H9 (cell line): ENCODE measurements around the gene KRT71. TPM values are rescaled to one million over a fixed set of nuclear protein-coding genes. Genes with fewer than 3 reads are reported as not detected.
A peak's percentile ranks its signal among the peaks of the same experiment; 100 is the strongest.

Experiments used
- DNase-seq: peaks from one replicate; pipeline ENCODE4 v3.0.0-alpha.2; 2017
- H2AFZ ChIP-seq: one replicate; pipeline ENCODE4 v1.6.1; 2013; ENCODE audit warnings: mild to moderate bottlenecking, low read length, control low read depth, moderate library complexity
- H2AK5ac ChIP-seq: 2 replicates; pipeline ENCODE4 v1.6.1; 2013; ENCODE audit warnings: low read length, control low read depth, mixed read lengths; ENCODE audit not compliant: insufficient read length
- H2BK120ac ChIP-seq: one replicate; pipeline ENCODE4 v1.6.1; 2013; ENCODE audit warnings: low read depth, mild to moderate bottlenecking, low read length, control low read depth, inconsistent platforms; ENCODE audit not compliant: poor library complexity, severe bottlenecking
- H2BK12ac ChIP-seq: 2 replicates; pipeline ENCODE4 v1.6.1; 2013; ENCODE audit warnings: low read length, control low read depth, mixed read lengths, low read depth; ENCODE audit not compliant: insufficient read length
- H2BK15ac ChIP-seq: 2 replicates; pipeline ENCODE4 v1.6.1; 2013; ENCODE audit warnings: low read depth, low read length, control low read depth
- H2BK20ac ChIP-seq: one replicate; pipeline ENCODE4 v1.6.1; 2013; ENCODE audit warnings: low read depth, mild to moderate bottlenecking, low read length, control low read depth, inconsistent platforms; ENCODE audit not compliant: poor library complexity, severe bottlenecking
- H2BK5ac ChIP-seq: 2 replicates; pipeline ENCODE4 v1.6.1; 2013; ENCODE audit warnings: low read length, control low read depth, mixed read lengths; ENCODE audit not compliant: insufficient read length
- H3K14ac ChIP-seq: 2 replicates; pipeline ENCODE4 v1.6.1; 2013; ENCODE audit warnings: low read length, control low read depth; ENCODE audit not compliant: insufficient read depth
- H3K18ac ChIP-seq: 2 replicates; pipeline ENCODE4 v1.6.1; 2013; ENCODE audit warnings: low read depth, mild to moderate bottlenecking, mixed read lengths, low read length, control low read depth; ENCODE audit not compliant: insufficient read length
- H3K23ac ChIP-seq: 2 replicates; pipeline ENCODE4 v1.6.1; 2013; ENCODE audit warnings: low read length, control low read depth, mixed read lengths, low read depth; ENCODE audit not compliant: insufficient read length
- H3K23me2 ChIP-seq: 2 replicates; pipeline ENCODE4 v1.6.1; 2013; ENCODE audit warnings: low read depth, mild to moderate bottlenecking, mixed read lengths, low read length, control low read depth; ENCODE audit not compliant: insufficient read length, poor library complexity, severe bottlenecking
- H3K27ac ChIP-seq: 2 replicates; pipeline ENCODE4 v1.5.1; 2013; ENCODE audit warnings: low read length, control low read depth, mixed read lengths, low read depth; ENCODE audit not compliant: insufficient read length
- H3K27me3 ChIP-seq: 2 replicates; pipeline ENCODE4 v1.6.1; 2013; ENCODE audit warnings: low read length, control low read depth, inconsistent platforms; ENCODE audit not compliant: insufficient read depth
- H3K4ac ChIP-seq: 2 replicates; pipeline ENCODE4 v1.6.1; 2013; ENCODE audit warnings: low read depth, mild to moderate bottlenecking, control low read depth, inconsistent platforms, low read length, moderate library complexity
- H3K4me1 ChIP-seq: 2 replicates; pipeline ENCODE4 v1.6.1; 2013; ENCODE audit warnings: low read length, control low read depth, inconsistent platforms; ENCODE audit not compliant: insufficient read depth
- H3K4me2 ChIP-seq: 2 replicates; pipeline ENCODE4 v1.6.1; 2013; ENCODE audit warnings: low read length, control low read depth, mixed read lengths; ENCODE audit not compliant: insufficient read length, insufficient read depth
- H3K56ac ChIP-seq: 2 replicates; pipeline ENCODE4 v1.6.1; 2013; ENCODE audit warnings: low read depth, mild to moderate bottlenecking, mixed read lengths, low read length, control low read depth; ENCODE audit not compliant: insufficient read length
- H3K79me1 ChIP-seq: 2 replicates; pipeline ENCODE4 v1.6.1; 2013; ENCODE audit warnings: low read depth, mild to moderate bottlenecking, moderate library complexity, low read length, control low read depth, inconsistent platforms; ENCODE audit not compliant: insufficient read depth, poor library complexity, severe bottlenecking
- H3K79me2 ChIP-seq: 2 replicates; pipeline ENCODE4 v1.6.1; 2013; ENCODE audit warnings: low read length, control low read depth, inconsistent platforms; ENCODE audit not compliant: insufficient read depth
- H3K9ac ChIP-seq: 2 replicates; pipeline ENCODE4 v1.6.1; 2013; ENCODE audit warnings: low read length, control low read depth, mixed read lengths; ENCODE audit not compliant: insufficient read length; ENCODE audit errors: extremely low read depth
- H3K9me3 ChIP-seq: one replicate; pipeline ENCODE4 v1.6.1; 2013; ENCODE audit warnings: low read depth, low read length, inconsistent platforms; ENCODE audit not compliant: control insufficient read depth
- H3T11ph ChIP-seq: one replicate; pipeline ENCODE4 v1.6.1; 2013; ENCODE audit warnings: mild to moderate bottlenecking, low read length, control low read depth, inconsistent platforms
- H4K20me1 ChIP-seq: one replicate; pipeline ENCODE4 v1.6.1; 2013; ENCODE audit not compliant: control insufficient read depth, insufficient read length, insufficient read depth
- H4K5ac ChIP-seq: 2 replicates; pipeline ENCODE4 v1.6.1; 2013; ENCODE audit warnings: low read depth, mild to moderate bottlenecking, mixed read lengths, low read length, control low read depth; ENCODE audit not compliant: insufficient read length
- H4K8ac ChIP-seq: replicated peaks from 2 replicates; pipeline ENCODE4 v1.6.1; 2013; ENCODE audit warnings: low read length, control low read depth, mixed read lengths, low read depth; ENCODE audit not compliant: insufficient read length
- H4K91ac ChIP-seq: 2 replicates; pipeline ENCODE4 v1.6.1; 2013; ENCODE audit warnings: low read depth, mild to moderate bottlenecking, moderate library complexity, mixed read lengths, low read length, control low read depth; ENCODE audit not compliant: insufficient read length
- H3K27ac Mint-ChIP-seq, 3 experiments: 2 replicates in 2 of 3; 3 replicates in 1 of 3; pipeline ENCODE4 v1.8.0; 2020 to 2021; ENCODE audit warnings: mixed read lengths in 3 of 3, mild to moderate bottlenecking in 1 of 3, moderate library complexity in 1 of 3
- H3K27me3 Mint-ChIP-seq: 2 replicates; pipeline ENCODE4 v1.8.0; 2021; ENCODE audit warnings: low read depth, mild to moderate bottlenecking, moderate library complexity, mixed read lengths
- H3K36me3 Mint-ChIP-seq, 3 experiments: 2 replicates in 2 of 3; 3 replicates in 1 of 3; pipeline ENCODE4 v1.8.0; 2020 to 2021; ENCODE audit warnings: low read depth in 3 of 3, mixed read lengths in 3 of 3; ENCODE audit not compliant: insufficient read depth in 1 of 3
- H3K4me1 Mint-ChIP-seq, 2 experiments: 2 replicates each; pipeline ENCODE4 v1.8.0; 2020; ENCODE audit warnings: mixed read lengths in 2 of 2
- H3K4me3 Mint-ChIP-seq, 2 experiments: 2 replicates in 1 of 2; 3 replicates in 1 of 2; pipeline ENCODE4 v1.8.0; 2020 to 2021; ENCODE audit warnings: mild to moderate bottlenecking in 2 of 2, mixed read lengths in 2 of 2, moderate library complexity in 1 of 2
- H3K9me3 Mint-ChIP-seq, 2 experiments: 2 replicates in 1 of 2; 3 replicates in 1 of 2; pipeline ENCODE4 v1.8.0; 2020; ENCODE audit warnings: mild to moderate bottlenecking in 2 of 2, mixed read lengths in 2 of 2, moderate library complexity in 1 of 2
- CTCF ChIP-seq: fragments of 200-600 bp; sonication (generic); conservative IDR thresholded peaks from 3 replicates; pipeline ENCODE4 v1.8.0; 2021; ENCODE audit warnings: antibody characterized with exemption, mild to moderate bottlenecking
- whole genome bisulfite sequencing: extraction: QIAGEN DNeasy Blood & Tissue Kit; methylation state at CpG from one replicate; pipeline ENCODE4 v1.1.7; 2013; ENCODE audit warnings: missing lambda C conversion rate, low lambda C conversion rate, mixed read lengths; ENCODE audit not compliant: insufficient read length; ENCODE audit errors: extremely low coverage; 5-methylcytosine and 5-hydroxymethylcytosine counted together
- total RNA-seq: library from RNA; stranded (reverse); gene quantifications from 2 replicates; pipeline ENCODE4 v1.2.1, GENCODE V29; 2021

The KRT71 gene
- total RNA-seq, 1 experiment from 2014 or later, result not detected

- DNase-seq, result peak; percentile 63
These were observed 6.8 kb downstream of the KRT71 start for GRCh38 chr12:52546126-52546525.

More at GRCh38 chr12:52546126-52546525, 6.8 kb downstream of the KRT71 start:
- Histone ChIP-seq H4K5ac (no peak overlapping the region), H3K4me1 (no peaks in the 10 kb centered on the region), H4K8ac (no peak overlapping the region), H2AFZ (no peak overlapping the region), H3K4ac (no peak overlapping the region), H3K14ac (no peak overlapping the region), H2BK12ac (no peak overlapping the region), H4K91ac (no peak overlapping the region), H3K79me1 (no peaks in the 10 kb centered on the region), H3K23me2 (no peaks in the 10 kb centered on the region), H2BK120ac (no peak overlapping the region), H3K56ac (no peak overlapping the region), H3K23ac (no peak overlapping the region), H2BK15ac (no peak overlapping the region), H3K18ac (no peak overlapping the region), H3T11ph (no peak overlapping the region), H3K9ac (no peak overlapping the region), H2AK5ac (no peak overlapping the region), H3K27ac (no peak overlapping the region), H4K20me1 (no peaks in the 10 kb centered on the region), H3K27me3 (no peaks in the 10 kb centered on the region), H3K4me2 (no peak overlapping the region), H3K9me3 (no peaks in the 10 kb centered on the region), H3K79me2 (no peaks in the 10 kb centered on the region), H2BK20ac (no peak overlapping the region), H2BK5ac (no peak overlapping the region)
- Mint-ChIP-seq H3K27me3 (peaks cover 12% of the 10 kb centered on the region), H3K27ac (no peak overlapping the region), H3K4me1 (no peaks in the 10 kb centered on the region), H3K36me3 (no peaks in the 10 kb centered on the region), H3K9me3 (no peaks in the 10 kb centered on the region), H3K4me3 (no peak overlapping the region)
- WGBS, result no CpG with 5 or more reads among the region's 15 CpGs
- peak; percentile 40 for TF ChIP-seq CTCF
